GM19372 (cell line): Measurements from ENCODE around the gene LHFPL2.
"Not testable (repeated sequence)": the region's sequence is repeated elsewhere in the genome, so short reads cannot be mapped to it uniquely, and the experiment has no call there.

Experiments
- ATAC-seq: cut with Tn5 transposase; IDR thresholded peaks from one replicate; pipeline ENCODE4 v1.9.1; 2021; ENCODE audit warnings: mild to moderate bottlenecking, low read depth, moderate library complexity; ENCODE audit not compliant: unreplicated experiment

Gene LHFPL2

DNA sequence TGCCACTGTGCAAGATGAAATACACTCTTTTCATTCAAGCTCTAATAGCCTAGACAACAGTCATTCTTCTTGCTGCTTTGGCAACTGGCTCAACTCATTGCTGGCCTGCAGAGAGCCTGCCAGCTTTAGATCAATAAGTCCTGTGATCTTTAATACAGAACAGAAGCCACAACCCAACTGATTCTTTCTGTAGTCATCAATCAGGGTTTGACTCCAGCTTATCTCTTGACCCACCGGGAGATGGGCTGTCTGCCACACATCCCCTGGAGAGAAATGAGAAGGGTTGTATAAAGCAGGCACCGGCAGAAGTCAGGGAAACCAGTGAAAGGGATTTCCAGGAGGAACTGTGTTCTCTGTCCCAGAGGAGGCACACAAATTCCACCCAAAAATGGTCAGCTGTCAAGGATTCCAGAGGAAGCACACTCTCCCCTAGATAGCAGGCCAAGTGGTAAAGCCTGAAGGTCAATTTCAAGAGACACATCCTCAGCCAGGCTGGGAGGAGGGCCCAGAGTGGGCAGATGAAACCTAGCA is 24.5 kb downstream of the LHFPL2 start:
- no peak for ATAC-seq

DNA sequence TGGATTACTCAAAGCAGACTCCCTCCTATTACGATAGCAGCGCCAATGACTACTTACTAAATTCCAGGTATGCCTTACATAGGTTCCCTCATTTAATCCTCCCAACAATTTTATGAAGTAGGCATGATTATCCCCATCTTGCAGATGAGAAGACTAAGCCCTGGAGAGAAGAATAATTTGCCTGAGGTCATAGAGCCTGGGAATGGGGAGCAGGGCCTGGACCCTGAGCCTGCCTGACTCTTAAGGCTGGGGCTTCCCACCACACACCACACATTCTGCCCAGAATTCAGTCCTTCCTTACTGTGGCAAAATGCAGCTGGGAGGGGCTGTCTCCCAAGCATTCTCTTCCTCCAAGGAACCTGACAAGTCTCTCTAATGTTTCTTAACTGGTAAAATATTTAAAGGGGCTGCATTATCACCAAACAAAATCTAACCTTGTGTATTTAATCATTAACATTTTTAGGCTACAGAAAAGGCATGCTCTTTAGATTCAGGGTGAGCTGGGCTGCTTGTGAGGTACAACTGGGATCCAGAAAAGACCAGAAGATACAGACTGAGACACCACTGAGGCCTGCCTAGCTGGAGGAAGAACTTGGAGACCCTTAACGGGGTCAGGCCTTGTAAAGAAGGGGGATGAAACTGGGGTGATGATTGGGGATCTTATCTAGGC is 26.1 kb downstream of the LHFPL2 start:
- no peak for ATAC-seq

DNA sequence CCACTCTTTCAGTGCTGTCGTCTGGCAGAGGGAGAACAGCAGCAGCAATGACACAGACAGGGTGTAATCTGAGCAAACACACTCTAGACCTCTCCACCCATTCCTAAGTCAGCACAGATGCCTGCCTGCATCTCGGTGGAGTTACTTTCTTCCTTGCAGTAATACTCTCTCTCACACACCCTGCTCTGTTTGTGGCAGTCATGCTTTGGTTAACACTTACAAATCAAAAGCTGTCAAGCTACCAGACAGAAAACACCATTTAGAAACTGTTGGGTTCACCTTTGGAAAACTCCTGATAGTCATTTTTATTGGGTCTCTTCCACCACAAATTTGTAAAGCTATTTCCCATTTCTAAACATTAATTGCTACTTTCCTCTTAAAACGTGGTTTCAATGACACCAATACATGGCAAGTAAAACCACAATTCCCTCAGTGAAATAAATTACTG is 27.3 kb downstream of the LHFPL2 start:
- ATAC-seq: no peak

DNA sequence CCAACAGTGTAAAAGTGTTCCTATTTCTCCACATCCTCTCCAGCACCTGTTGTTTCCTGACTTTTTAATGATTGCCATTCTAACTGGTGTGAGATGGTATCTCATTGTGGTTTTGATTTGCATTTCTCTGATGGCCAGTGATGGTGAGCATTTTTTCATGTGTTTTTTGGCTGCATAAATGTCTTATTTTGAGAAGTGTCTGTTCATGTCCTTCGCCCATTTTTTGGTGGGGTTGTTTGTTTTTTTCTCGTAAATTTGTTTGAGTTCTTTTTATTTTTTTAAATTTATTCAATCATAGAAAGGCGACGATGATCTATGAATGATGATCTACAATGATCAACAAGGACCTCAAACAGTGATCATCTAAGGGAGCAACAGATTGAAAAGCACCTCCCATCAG is 28.5 kb downstream of the LHFPL2 start:
- ATAC-seq: not testable (repeated sequence)

DNA sequence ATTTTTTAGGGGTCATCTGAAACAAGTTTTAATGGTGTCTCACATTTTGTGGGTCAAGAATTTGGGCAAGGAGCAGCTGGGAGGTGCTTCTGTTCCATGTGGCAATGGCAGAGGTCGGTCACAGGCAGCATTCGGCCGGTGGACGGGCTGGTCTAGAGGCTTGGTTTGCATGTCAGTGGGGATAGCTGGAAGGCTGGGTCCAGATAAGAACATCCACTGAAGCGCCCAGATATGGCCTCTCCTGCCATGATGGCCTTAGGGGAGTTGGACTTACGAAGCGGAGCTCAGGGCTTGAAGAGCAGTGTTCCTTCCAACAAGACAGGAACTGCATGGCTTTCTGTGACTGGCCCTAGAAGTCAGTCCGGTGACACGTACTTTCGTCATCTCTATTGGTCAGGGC is 30.3 kb downstream of the LHFPL2 start:
- ATAC-seq: no peak

DNA sequence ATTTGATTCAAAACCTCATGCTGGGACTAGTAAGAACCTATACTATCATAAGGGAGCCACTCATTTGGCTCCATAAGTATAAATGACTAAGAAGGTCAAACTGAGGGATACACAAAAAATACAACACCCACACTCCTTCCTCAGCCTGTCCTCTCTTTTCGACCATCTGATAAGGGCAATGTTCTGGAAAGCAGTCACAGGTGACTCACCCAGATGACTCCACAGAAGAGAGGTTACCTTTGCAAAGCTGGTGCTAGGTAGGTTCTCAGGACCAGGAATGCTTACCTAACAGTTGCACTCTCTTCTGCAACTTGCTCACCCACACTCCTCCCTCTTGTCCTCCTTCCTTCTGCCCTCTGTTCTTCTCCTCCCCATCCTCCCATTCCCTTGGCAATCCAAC is 32.9 kb downstream of the LHFPL2 start:
- ATAC-seq: no peak

DNA sequence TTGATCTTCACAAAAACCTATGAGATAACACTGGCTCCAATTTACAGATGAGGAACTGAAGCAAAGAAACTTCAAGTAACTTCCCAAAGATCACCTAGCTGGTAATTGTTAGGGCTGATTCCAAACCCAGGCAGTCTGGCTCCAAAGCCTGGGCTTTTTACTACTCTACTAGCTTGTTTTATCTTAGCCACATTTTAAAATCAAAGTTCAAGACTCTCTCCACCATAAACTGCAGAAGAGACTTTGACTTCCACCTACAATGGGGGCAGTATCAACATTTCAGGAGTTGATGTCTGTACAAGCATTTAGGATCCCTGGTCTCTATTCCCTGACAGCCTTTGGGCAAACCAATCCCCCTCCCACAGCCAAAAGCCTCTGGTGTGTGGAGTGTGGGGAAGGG is 33.8 kb downstream of the LHFPL2 start:
- no peak for ATAC-seq

DNA sequence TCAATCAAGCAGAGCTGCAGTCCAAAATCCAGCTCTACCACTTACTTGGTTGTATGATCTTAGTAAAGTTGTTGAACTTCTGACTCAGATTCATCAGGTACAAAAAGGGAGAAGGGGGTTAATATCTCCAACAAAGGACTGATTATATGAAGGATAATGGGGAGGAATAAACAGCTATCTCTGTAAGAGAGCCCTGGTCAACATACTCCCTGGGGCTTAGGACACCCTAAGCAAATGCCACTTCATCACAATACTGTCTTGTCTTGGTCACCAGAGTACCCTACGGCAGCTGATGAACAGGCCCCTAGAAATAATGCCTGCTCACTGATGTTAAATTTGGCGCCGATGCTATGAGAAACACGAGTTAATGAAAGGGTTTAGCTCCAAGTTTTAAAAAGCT is 34.8 kb downstream of the LHFPL2 start:
- ATAC-seq: no peak

DNA sequence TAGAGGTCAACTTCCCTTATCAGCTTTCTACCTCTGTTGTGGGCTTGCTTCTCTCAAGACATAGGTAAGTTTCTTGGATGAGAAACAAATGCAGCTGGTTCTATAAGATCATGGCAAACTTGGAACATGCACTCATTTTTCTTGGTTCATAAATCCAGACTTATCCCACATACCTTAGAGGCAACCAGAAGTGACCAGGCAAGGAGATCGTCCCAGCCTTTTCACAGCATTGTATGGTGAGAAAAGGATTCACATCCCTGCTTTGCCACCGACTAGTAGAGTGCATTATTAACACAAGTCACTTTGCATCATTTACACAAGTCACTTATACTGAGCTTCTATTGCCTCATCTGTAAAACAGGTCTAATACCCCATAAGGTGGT is 35.4 kb downstream of the LHFPL2 start:
- no peak for ATAC-seq

DNA sequence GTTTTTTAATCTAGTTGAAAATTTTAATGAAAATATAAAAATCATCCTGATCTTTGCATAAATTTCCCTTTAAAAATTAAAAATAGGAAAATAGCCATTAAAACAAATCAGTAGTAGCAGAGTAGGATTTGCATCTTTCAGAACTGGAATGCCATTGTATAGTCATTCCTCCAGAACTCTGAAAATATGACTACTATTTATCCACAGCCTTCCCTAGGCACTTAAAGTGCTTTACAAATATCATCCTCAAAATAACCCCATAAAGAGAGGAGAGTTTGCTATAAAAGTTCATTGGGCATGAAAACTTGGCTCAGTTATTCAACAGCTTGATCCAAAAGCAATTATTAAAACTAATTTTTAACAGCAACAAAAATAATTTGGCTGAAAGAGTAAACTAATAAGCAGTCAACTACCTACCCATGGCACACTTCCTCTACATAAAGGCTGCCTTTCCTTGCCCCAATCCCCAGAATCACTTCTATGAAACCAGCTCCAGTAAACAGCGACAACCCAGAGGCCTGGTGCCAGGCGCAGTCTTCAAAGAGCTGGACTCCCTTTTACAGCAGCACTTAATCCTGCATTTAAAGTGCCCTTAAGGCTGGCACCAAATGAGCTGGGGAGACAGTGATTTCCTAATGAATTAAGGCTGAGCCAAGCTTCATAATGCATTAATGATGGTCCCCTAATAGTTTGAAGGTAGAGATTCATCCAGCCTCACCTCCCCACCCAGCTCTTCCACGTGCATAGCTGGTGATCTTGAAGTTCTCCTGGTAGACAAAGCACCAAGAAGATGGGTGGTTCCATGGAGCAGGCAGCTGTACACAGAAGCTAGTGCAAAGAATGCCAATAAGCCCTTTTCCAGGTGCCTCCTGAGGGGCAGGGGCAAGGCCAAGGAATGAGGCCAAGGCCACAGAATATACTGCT is 36.1 kb downstream of the LHFPL2 start:
- ATAC-seq: no peak

DNA sequence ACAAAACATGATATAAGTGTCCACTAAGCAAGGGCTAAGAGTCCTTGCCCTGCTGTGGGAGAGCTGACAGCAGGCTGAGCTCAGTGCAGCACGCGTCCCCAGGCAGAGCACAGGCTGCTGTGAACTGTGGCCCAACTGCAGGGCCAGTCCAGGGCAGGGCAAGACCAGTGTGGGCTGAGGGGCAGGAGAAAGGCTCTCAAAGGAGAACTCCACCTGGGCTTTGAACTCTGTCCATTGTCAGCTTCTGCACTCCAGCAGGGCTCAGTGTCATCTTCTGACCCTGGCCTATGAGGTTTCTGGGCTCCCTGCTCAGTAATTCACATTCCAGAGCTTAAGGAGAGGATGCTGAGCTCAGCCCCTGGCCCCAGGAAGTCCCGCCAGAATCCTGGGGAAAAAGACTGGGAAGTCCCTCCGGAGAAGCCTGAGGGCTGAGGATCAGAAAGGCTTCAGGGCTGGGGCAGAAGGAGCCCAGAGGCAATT is 37.4 kb downstream of the LHFPL2 start:
- ATAC-seq: no peak

DNA sequence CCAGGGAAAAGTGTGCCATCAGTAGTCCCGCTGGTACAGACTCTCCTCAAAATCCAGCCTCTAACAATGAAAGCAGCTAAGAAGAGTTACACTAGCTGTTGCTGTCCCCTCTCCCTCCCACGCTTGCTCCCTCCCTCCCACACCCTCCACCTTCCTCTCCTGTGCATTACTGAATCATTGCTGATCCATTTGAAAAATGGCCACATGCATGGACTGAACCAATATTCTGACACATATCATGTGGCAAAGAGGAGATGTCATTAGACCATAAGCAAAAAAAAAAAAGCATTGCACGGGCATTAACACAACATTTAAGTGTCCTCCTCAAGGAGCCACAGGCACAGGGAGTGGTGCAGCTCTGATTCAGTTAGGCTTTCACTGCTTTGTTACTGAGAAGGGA is 37.9 kb downstream of the LHFPL2 start:
- ATAC-seq: no peak

DNA sequence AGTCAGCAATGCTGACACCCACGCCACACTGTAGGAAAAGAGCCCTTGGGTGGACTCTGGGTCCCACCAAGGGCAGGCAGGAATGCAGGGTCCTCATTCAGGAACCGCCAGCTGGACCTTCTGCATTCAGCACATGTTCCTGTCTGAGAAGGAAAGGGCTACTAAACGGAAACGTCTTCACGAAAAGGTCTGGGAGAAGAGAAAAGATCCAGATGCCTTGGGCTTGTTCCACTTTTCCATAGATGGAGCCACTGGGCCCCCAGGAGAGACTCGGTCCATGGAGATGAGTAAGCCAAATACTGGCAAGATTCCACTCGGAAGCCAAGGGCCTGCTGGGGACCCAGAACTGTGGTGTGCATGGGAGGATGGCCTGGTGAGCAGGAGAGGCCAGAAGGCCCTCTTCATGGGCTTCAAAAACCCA is 38.4 kb downstream of the LHFPL2 start:
- no peak for ATAC-seq

DNA sequence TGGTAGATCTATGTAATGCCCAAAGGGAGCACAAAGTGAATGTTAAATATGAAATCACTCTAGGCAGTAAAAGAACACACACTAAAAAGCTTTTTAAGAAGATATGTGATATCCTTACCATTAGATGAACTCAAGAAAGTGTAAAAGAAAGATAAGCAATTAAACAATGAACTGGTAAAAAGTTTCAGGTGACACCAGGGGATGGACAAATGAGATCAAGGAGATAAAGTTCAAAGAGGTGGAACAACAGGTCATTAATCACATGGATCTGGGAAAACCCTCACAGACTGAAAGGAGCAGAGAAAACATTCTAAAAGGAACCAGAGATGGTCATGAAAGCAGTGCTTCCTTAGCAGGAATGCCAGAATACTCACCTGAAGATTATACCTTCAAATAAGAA is 40.7 kb downstream of the LHFPL2 start:
- ATAC-seq: no peak

DNA sequence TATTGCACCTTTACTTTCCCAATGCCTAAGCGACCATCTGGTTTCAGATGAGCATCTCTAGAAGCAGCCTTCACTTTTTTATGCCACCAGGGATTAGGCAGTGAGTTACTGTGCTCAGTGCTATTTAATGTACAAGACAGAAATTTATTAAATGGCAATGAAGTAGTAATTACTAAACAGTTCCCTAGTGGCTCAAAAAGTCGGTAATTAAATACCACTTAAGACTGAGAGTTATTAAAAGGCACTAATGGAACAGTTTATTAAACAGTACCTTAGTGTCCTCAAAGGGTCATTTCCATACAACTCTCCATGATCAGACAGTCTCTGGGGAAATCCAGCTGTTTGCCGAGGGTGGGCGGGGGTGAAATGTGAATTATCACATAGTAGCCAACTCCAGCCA is 42.3 kb downstream of the LHFPL2 start:
- no peak for ATAC-seq

DNA sequence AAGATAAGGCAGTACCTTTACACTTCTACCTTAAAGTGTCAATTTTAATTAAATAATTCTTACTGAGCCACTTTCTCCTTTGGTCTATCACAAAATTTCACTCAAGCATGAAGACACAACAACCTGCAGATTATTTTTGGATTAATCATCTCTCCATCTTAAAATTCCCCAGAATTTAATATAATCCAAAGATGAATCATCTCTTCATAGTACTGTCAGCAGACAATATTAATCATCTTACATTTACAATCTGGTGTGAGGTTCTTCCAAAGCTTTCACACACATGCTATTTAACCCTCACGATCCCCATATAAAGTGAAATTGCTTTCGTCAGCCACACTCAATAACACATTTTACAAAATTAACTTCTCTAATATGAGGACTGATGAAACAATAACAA is 43.0 kb downstream of the LHFPL2 start:
- no peak for ATAC-seq

DNA sequence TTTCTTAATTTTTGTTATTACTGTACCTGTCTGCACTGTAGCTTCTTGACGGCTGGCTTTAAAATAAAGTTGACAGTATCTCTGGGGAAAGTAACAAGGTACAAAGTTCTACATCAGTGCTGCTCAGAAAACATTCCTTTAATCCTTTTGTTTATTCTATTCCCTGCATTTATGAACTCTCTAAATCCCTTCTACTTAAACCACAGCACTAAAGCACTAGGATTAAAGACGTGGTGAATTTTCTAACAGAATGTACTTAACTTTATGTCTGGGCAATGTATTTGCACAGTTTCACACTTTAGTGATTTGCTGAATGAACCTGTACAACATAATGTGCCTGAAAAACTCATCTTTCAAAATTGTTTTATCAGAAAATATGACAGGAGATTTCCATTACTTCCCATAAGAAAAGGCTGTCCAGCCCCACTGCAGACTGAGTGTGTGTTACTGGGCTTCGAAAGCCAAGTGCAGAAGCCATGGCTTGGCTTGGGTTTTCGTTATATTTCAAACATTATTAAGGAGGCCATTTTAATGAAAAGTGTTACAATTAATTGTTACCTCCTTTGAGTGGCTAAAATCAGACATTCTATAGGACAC is 43.8 kb downstream of the LHFPL2 start:
- ATAC-seq: no peak

DNA sequence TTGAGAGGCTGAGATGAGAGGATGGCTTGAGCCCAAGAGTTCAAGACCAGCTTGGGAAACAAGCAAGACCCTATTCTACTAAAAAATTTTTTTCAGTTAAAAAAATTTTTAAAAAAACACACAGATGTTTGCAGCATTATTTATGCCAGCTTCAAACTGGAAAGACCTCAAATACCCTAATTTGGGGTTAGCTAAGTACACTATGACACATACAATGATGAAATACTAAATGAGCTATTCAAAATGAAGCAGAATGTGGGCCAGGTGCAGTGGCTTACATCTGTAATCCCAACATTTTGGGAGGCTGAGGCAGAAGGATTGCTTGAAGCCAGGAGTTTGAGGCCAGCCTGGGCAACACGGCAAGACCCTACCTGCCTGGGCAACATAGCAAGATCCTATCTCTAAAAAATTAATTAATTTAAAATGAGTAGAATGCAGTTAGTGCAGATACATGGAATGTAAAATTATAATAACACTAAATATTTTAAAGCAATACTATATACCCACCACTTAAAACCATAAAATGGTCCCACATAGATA is 44.9 kb downstream of the LHFPL2 start:
- no peak for ATAC-seq

DNA sequence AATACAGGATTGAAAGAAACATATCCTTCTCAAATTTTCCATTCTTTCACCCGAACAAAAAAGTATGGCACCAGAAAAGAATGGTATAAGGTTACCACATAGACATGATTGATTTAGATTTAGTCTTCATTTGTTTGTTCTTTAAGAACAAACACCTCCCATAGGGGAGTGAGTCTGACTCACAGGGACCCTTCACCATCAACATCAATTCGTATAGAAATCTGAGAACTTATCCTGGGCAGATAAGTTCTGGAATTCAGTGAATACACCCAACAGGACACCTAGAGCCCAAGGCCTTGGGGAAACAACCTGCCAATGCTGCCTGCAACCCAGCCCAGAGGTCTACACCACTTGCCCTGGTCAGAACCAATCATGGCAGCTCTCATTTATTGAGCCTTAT is 46.2 kb downstream of the LHFPL2 start:
- no peak for ATAC-seq

DNA sequence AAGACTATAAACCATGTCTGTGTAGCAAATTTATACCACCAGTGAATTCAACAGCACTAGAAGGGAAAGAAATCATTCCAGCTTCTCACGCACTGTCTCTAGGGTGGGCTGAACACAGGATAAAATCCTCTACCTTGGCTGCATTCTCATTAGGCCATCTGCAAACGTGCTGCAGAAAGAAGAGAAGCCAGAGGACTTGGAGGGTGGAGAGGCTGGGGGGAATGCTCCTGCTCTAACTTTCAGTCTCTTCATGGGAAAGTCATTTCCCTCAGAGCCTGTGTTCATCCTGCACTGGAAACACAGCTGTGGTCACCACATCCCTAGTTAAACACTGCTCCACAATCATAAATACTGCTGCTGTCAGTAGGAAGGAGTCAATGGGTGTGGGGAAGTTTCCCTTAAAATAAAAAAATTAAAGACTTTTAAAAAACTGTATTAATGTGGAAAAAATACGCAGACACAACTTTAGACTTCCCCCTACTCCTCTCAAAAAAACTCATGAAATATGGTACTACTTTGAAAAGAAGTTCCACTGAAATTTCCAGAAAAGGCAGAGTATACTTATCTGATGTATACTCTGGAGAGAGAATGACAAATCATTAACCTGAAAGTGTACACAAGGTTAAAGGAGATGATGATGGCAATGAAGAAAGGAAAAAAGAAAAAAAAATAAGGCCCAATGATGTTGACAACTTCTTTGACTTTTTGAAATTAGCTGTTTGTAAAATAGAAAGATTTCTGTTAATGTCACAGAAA is 46.8 kb downstream of the LHFPL2 start:
- no peak for ATAC-seq
